Rectal smooth muscle tissue (tissue), 1 donor: ENCODE results near the gene GATA5.

Experiments used
- H3K27ac ChIP-seq: one replicate; pipeline ENCODE4 v1.7.0; 2013; ENCODE audit warnings: low read depth, low read length, inconsistent platforms
- H3K27me3 ChIP-seq: one replicate; pipeline ENCODE4 v1.7.0; 2013; ENCODE audit warnings: low read length; ENCODE audit not compliant: control insufficient read depth, insufficient read depth
- H3K36me3 ChIP-seq: one replicate; pipeline ENCODE4 v1.7.0; 2013; ENCODE audit warnings: low read length; ENCODE audit not compliant: control insufficient read depth, insufficient read depth
- H3K4me1 ChIP-seq: one replicate; pipeline ENCODE4 v1.7.0; 2013; ENCODE audit warnings: low read length; ENCODE audit not compliant: control insufficient read depth, insufficient read depth
- H3K4me3 ChIP-seq: one replicate; pipeline ENCODE4 v1.7.0; 2013; ENCODE audit warnings: low read length
- H3K9ac ChIP-seq: one replicate; pipeline ENCODE4 v1.7.0; 2013; ENCODE audit warnings: low read length

Gene GATA5

DNA sequence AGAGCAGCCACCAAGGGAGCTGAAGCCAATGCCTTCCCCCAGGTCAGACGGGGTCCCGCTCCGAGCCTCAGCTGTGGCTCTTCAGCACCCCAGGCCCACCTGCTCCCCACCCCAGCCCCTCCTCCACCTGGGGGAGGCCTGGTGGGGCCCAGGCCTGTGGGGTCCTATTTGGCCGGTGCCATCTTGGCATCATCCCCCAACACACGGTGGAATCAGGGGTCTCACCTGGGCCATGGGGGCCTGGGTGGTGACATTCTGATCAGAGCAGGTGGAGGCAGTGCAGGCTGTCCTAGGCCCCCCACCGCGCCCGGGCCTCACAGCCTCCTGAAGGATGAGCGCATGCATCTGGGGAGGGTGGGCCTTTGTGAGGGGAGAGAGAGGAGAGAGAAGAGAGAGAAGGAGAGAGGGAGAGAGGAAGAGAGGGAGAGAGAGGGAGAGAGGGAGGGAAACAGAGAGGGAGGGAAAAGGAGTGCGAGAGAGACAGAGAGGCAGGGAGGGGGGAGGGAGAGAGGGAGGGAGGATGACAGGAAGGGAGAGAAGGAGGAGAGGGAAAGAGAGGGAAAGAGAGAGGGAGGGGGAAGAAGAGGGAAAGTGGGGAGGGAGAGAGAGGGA is 24.5 kb downstream of the GATA5 start:
- no peak overlapping the region for H3K27ac ChIP-seq
- no peaks in the 10 kb centered on the region for H3K4me1 ChIP-seq
- no peaks in the 10 kb centered on the region for H3K36me3 ChIP-seq
- peaks cover 6% of the 10 kb centered on the region for H3K27me3 ChIP-seq
- no peak overlapping the region for H3K9ac ChIP-seq
- no peak overlapping the region for H3K4me3 ChIP-seq

DNA sequence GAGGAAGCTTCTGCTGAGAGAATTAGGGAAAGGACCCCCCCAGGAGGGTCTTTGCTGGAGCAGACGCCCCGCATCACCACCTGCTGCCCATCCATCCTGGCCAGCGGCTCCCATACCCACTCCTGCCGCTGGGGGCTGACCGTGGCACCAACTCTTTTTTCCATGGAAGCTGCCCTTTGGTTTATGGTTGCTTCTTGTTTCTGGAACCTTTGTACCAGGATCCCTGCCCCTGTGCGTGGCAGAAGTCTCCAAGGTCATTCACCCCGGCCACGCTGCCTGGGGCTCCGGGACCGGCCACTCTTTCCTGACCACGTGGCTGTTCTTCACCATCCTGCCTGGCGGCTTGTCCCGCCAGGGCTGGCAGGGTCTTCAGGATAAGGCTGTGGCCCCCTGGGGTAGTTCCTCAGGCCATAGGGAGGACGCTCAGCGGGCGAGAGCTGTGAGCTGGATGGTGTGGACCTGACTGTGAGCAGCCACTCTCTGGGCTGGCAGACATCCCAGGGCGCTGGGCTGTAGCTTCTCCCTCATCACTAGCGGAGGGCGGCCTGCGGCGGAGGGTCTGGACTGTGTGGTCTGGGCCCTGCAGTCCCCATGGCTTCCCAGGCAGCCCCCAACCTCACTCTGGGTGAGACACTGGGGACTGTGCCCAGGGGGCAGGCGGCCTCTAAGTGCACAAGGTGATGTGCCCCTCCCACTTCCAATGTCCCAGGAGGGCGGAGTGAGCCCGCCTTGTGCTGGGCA is 25.7 kb downstream of the GATA5 start:
- Histone ChIP-seq H3K27ac (no peak overlapping the region), H3K36me3 (no peaks in the 10 kb centered on the region), H3K4me3 (no peak overlapping the region), H3K4me1 (no peaks in the 10 kb centered on the region), H3K27me3 (peaks cover 4% of the 10 kb centered on the region), H3K9ac (no peak overlapping the region)

DNA sequence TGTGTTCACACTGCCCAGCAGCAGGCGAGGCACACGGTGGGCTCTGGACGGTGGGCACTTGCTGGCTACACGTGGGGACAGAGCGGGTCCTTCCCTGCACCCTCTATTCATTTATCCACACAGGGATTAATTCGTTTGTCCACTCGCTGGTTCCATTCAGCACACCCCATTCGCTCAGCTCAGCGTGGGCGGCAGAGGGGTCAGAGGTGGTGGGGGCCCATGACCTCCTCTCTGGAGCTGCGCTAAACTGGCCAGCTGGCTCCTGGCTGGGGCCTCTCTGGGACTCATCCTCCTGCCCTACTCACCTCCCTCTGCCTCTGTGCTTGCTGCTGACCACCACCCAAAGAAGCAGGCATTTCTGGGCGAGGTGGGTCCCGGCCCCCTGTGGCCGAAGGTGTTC is 27.0 kb downstream of the GATA5 start:
- no peak overlapping the region for H3K27ac ChIP-seq
- H3K9ac ChIP-seq: no peak overlapping the region
- no peaks in the 10 kb centered on the region for H3K4me1 ChIP-seq
- H3K4me3 ChIP-seq: no peak overlapping the region
- H3K27me3 ChIP-seq: peaks cover 6% of the 10 kb centered on the region
- no peaks in the 10 kb centered on the region for H3K36me3 ChIP-seq

DNA sequence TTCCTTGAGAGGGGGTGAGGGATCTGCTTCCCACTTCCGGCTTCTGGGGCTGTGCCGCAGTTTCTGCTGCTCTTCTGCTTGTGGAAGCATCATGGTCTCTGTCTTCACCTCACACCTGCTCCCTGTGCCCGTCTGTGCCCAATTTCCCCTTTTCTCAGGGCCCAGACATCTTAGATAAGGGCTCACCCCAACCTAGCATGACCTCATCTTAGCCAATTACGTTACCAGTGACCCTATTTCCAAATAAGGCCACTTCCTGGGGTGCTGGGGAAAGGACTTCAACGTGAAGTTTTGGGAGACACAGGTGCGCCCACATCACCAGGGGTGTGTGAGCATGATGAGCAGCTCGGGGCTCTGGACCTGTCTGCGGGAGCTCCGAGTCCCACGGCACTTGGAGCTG is 27.8 kb downstream of the GATA5 start:
- H3K4me1 ChIP-seq: no peaks in the 10 kb centered on the region
- no peak overlapping the region for H3K9ac ChIP-seq
- H3K4me3 ChIP-seq: no peak overlapping the region
- no peak overlapping the region for H3K27ac ChIP-seq
- no peaks in the 10 kb centered on the region for H3K36me3 ChIP-seq
- peaks cover 6% of the 10 kb centered on the region for H3K27me3 ChIP-seq

GRCh38 chr20:62446888-62447869 is 28.6 kb downstream of the GATA5 start:
- Histone ChIP-seq H3K9ac (no peak overlapping the region), H3K27me3 (peaks cover 6% of the 10 kb centered on the region), H3K27ac (no peak overlapping the region), H3K4me1 (no peaks in the 10 kb centered on the region), H3K4me3 (no peak overlapping the region), H3K36me3 (no peaks in the 10 kb centered on the region)

- Histone ChIP-seq H3K36me3 (no peaks in the 10 kb centered on the region), H3K4me1 (no peaks in the 10 kb centered on the region), H3K9ac (no peak overlapping the region), H3K4me3 (no peak overlapping the region), H3K27me3 (peaks cover 6% of the 10 kb centered on the region), H3K27ac (no peak overlapping the region)
Observed at GRCh38 chr20:62446481-62446880, 29.3 kb downstream of the GATA5 start.

DNA sequence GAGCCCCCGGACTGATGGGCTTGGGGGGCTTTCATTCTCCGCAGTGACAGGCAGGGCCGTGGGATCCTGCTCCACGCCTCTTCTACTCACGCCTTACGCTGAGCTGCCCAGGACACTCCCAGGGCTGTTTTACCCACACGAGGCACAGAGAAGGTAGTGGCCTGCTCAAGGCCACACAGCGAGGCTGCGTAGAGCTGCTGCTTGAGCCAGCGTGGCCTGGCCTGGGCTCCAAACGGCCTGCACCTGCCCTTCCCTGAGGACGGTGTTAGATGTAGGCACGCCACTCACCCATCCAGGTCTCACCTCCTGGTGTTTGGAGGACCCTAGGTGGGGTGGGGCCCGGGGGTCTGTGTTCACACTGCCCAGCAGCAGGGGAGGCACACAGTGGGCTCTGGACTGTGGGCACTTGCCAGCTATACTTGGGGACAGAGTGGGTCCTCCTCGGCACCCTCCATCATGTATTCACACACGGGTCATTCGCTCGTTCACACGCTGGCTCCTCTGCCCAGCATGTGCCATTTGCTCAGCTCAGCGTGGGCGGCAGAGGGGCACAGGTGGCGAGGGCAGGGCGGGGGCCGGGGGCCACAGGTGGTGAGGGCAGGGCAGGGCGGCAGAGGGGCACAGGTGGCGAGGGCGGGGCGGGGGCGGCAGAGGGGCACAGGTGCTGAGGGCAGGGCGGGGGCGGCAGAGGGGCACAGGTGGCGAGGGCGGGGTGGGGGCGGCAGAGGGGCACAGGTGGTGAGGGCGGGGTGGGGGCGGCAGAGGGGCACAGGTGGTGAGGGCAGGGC is 30.0 kb downstream of the GATA5 start:
- no peak overlapping the region for H3K27ac ChIP-seq
- H3K9ac ChIP-seq: no peak overlapping the region
- H3K4me1 ChIP-seq: no peaks in the 10 kb centered on the region
- H3K36me3 ChIP-seq: no peaks in the 10 kb centered on the region
- no peak overlapping the region for H3K4me3 ChIP-seq
- peaks cover 2% of the 10 kb centered on the region for H3K27me3 ChIP-seq

- H3K36me3 ChIP-seq: no peaks in the 10 kb centered on the region
- no peaks in the 10 kb centered on the region for H3K4me1 ChIP-seq
- H3K9ac ChIP-seq: no peak overlapping the region
- no peak overlapping the region for H3K4me3 ChIP-seq
- H3K27ac ChIP-seq: no peak overlapping the region
- H3K27me3 ChIP-seq: peaks cover 2% of the 10 kb centered on the region
Observed at GRCh38 chr20:62444286-62444685, 31.5 kb downstream of the GATA5 start.

GRCh38 chr20:62441987-62442539 is 33.7 kb downstream of the GATA5 start:
- Histone ChIP-seq H3K4me1 (peaks cover 5% of the 10 kb centered on the region), H3K27me3 (peaks cover 2% of the 10 kb centered on the region), H3K36me3 (no peaks in the 10 kb centered on the region), H3K9ac (no peak overlapping the region), H3K27ac (no peak overlapping the region), H3K4me3 (no peak overlapping the region)

GRCh38 chr20:62439218-62439617 is 36.6 kb downstream of the GATA5 start:
- no peaks in the 10 kb centered on the region for H3K36me3 ChIP-seq
- H3K27ac ChIP-seq: no peak overlapping the region
- H3K4me3 ChIP-seq: no peak overlapping the region
- peaks cover 5% of the 10 kb centered on the region for H3K4me1 ChIP-seq
- H3K9ac ChIP-seq: no peak overlapping the region
- H3K27me3 ChIP-seq: no peaks in the 10 kb centered on the region

- no peak overlapping the region for H3K4me3 ChIP-seq
- peaks cover 7% of the 10 kb centered on the region for H3K4me1 ChIP-seq
- no peaks in the 10 kb centered on the region for H3K27me3 ChIP-seq
- H3K36me3 ChIP-seq: no peaks in the 10 kb centered on the region
- H3K9ac ChIP-seq: no peak overlapping the region
- no peak overlapping the region for H3K27ac ChIP-seq
Observed at GRCh38 chr20:62437927-62438326, 37.9 kb downstream of the GATA5 start.
